Central memory CD4-positive, alpha-beta T cell (primary cell): ENCODE data around the gene RAB11B.
"Not testable (repeated sequence)": the region's sequence is repeated elsewhere in the genome, so short reads cannot be mapped to it uniquely, and the experiment has no call there.

Experiments used
- DNase-seq: peaks from one replicate; pipeline ENCODE4 v3.0.0; 2022

RAB11B gene

GRCh38 chr19:8441725-8442544, 51.8 kb downstream of the RAB11B start:
- DNase-seq = no peak

GRCh38 chr19:8444140-8444676, 54.0 kb downstream of the RAB11B start:
- DNase-seq = not testable (repeated sequence)

GRCh38 chr19:8444677-8445487, 54.7 kb downstream of the RAB11B start, which contains the start of gene HNRNPM:
Gene HNRNPM, plus strand, starts transcription at chr19:8444975. Its CDS starts 24 bp downstream, at chr19:8444999.
- peak; percentile 100 for DNase-seq

- DNase-seq = no peak
Observed at GRCh38 chr19:8445488-8446001, 55.4 kb downstream of the RAB11B start.

- DNase-seq = no peak
Observed at GRCh38 chr19:8446061-8446709, 56.0 kb downstream of the RAB11B start.

GRCh38 chr19:8449830-8450229, 59.7 kb downstream of the RAB11B start:
- no peak for DNase-seq

GRCh38 chr19:8451377-8451776, 61.2 kb downstream of the RAB11B start:
- no peak for DNase-seq

- peak; percentile 12 for DNase-seq
Observed at GRCh38 chr19:8451885-8452284, 61.7 kb downstream of the RAB11B start.

GRCh38 chr19:8452446-8453123, 62.4 kb downstream of the RAB11B start:
- no peak for DNase-seq

GRCh38 chr19:8453616-8454015, 63.5 kb downstream of the RAB11B start:
- DNase-seq = no peak
